Measurements from ENCODE around the gene PALB2.

GRCh38 chr16:23572394-23572793 lies 68.7 kb downstream of the PALB2 start:
- TF ChIP-seq POLR2A (IDR thresholded peaks at IDR 0.05) = no peak
- TF ChIP-seq, protein P1, sequence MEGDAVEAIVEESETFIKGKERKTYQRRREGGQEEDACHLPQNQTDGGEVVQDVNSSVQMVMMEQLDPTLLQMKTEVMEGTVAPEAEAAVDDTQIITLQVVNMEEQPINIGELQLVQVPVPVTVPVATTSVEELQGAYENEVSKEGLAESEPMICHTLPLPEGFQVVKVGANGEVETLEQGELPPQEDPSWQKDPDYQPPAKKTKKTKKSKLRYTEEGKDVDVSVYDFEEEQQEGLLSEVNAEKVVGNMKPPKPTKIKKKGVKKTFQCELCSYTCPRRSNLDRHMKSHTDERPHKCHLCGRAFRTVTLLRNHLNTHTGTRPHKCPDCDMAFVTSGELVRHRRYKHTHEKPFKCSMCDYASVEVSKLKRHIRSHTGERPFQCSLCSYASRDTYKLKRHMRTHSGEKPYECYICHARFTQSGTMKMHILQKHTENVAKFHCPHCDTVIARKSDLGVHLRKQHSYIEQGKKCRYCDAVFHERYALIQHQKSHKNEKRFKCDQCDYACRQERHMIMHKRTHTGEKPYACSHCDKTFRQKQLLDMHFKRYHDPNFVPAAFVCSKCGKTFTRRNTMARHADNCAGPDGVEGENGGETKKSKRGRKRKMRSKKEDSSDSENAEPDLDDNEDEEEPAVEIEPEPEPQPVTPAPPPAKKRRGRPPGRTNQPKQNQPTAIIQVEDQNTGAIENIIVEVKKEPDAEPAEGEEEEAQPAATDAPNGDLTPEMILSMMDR (IDR thresholded peaks at IDR 0.05) = no peak

Measured in esophagus squamous epithelium (tissue), 4 donors.